WTC11 (cell line): ENCODE measurements around the gene ZNF680. TPM values are rescaled to one million over a fixed set of nuclear protein-coding genes. Genes with fewer than 3 reads are reported as not detected.

Experiments
- ATAC-seq: fragments of 200-7000 bp; cut with Tn5 transposase; 2 replicates; pipeline ENCODE4 v1.10.0; 2021; ENCODE audit warnings: mild to moderate bottlenecking, moderate library complexity
- CTCF ChIA-PET: fragments of 300-600 bp; sonication (Branson Sonifier 250); formaldehyde crosslinking; loops from one replicate; lab custom pipeline; 2021; ENCODE audit warnings: antibody characterized with exemption; lab: Charles Lee
- POLR2A ChIA-PET: fragments of 350-600 bp; sonication (Branson Sonifier 250); formaldehyde crosslinking; loops from one replicate; lab custom pipeline; 2021; ENCODE audit warnings: antibody characterized with exemption; lab: Charles Lee
- DNase-seq: peaks from one replicate; pipeline ENCODE4 v3.0.0; 2021; ENCODE audit warnings: low spot score
- H3K27ac Mint-ChIP-seq: 2 replicates; pipeline ENCODE4 v1.8.0; 2021; ENCODE audit warnings: mixed read lengths
- H3K27me3 Mint-ChIP-seq: 2 replicates; pipeline ENCODE4 v1.8.0; 2021; ENCODE audit warnings: low read depth, mild to moderate bottlenecking, moderate library complexity, mixed read lengths
- H3K36me3 Mint-ChIP-seq: 2 replicates; pipeline ENCODE4 v1.8.0; 2021; ENCODE audit warnings: mixed read lengths
- H3K4me1 Mint-ChIP-seq: 2 replicates; pipeline ENCODE4 v1.8.0; 2022; ENCODE audit warnings: mixed read lengths
- H3K4me3 Mint-ChIP-seq: 2 replicates; pipeline ENCODE4 v1.8.0; 2021; ENCODE audit warnings: mild to moderate bottlenecking, moderate library complexity, mixed read lengths
- H3K9me3 Mint-ChIP-seq: 2 replicates; pipeline ENCODE4 v1.8.0; 2021; ENCODE audit warnings: mixed read lengths
- CBFB ChIP-seq: sonication (generic); formaldehyde crosslinking; IDR thresholded peaks from 2 replicates; pipeline ENCODE4 v1.8.1; 2022; ENCODE audit warnings: mild to moderate bottlenecking, low read depth, missing genetic modification reagents
- CREM ChIP-seq: sonication (generic); formaldehyde crosslinking; IDR thresholded peaks from 2 replicates; pipeline ENCODE4 v1.8.1; 2022; ENCODE audit warnings: mild to moderate bottlenecking, missing genetic modification reagents, moderate library complexity
- FOXK1 ChIP-seq: sonication (generic); formaldehyde crosslinking; IDR thresholded peaks from 2 replicates; pipeline ENCODE4 v1.8.0; 2022; ENCODE audit warnings: mild to moderate bottlenecking, moderate library complexity, missing genetic modification reagents
- GRHL2 ChIP-seq: fragments of 250-450 bp; sonication (Bioruptor Pico); IDR thresholded peaks from 2 replicates; pipeline ENCODE4 v1.8.0; 2022; ENCODE audit warnings: mild to moderate bottlenecking, moderate library complexity; ENCODE audit not compliant: insufficient replicate concordance, severe bottlenecking
- NR1H2 ChIP-seq: sonication (generic); formaldehyde crosslinking; IDR thresholded peaks from 2 replicates; pipeline ENCODE4 v1.9.0; 2021; ENCODE audit warnings: mild to moderate bottlenecking, moderate library complexity, missing genetic modification reagents
- NR2C2 ChIP-seq: sonication (generic); formaldehyde crosslinking; IDR thresholded peaks from 2 replicates; pipeline ENCODE4 v1.8.0; 2022; ENCODE audit warnings: mild to moderate bottlenecking, missing genetic modification reagents
- SMAD3 ChIP-seq: sonication (generic); formaldehyde crosslinking; IDR thresholded peaks from 2 replicates; pipeline ENCODE4 v1.8.0; 2022; ENCODE audit warnings: missing genetic modification reagents, mild to moderate bottlenecking, borderline replicate concordance
- SOX15 ChIP-seq: fragments of 250-450 bp; sonication (Bioruptor Pico); IDR thresholded peaks from 2 replicates; pipeline ENCODE4 v1.9.0; 2021; ENCODE audit warnings: mild to moderate bottlenecking
- TCF7 ChIP-seq: sonication (generic); formaldehyde crosslinking; IDR thresholded peaks from 2 replicates; pipeline ENCODE4 v1.8.0; 2022; ENCODE audit warnings: mild to moderate bottlenecking, low read depth, missing genetic modification reagents, moderate library complexity
- TEAD1 ChIP-seq: sonication (generic); formaldehyde crosslinking; IDR thresholded peaks from 2 replicates; pipeline ENCODE4 v1.8.0; 2022; ENCODE audit warnings: mild to moderate bottlenecking, missing genetic modification reagents
- USF2 ChIP-seq: sonication (generic); formaldehyde crosslinking; IDR thresholded peaks from 2 replicates; pipeline ENCODE4 v1.8.1; 2023; ENCODE audit warnings: mild to moderate bottlenecking, missing genetic modification reagents, moderate library complexity
- ZBTB21 ChIP-seq: sonication (generic); formaldehyde crosslinking; IDR thresholded peaks from 2 replicates; pipeline ENCODE4 v1.8.1; 2023; ENCODE audit warnings: mild to moderate bottlenecking, missing genetic modification reagents, borderline replicate concordance
- ZNF138 ChIP-seq: sonication (generic); formaldehyde crosslinking; conservative IDR thresholded peaks from 2 replicates; pipeline ENCODE4 v1.8.1; 2022; ENCODE audit warnings: mild to moderate bottlenecking, moderate library complexity, missing genetic modification reagents
- ZNF396 ChIP-seq: fragments of 250-450 bp; sonication (Bioruptor Pico); IDR thresholded peaks from 2 replicates; pipeline ENCODE4 v1.8.0; 2021; ENCODE audit warnings: mild to moderate bottlenecking, moderate library complexity, borderline replicate concordance
- total RNA-seq: library from RNA; stranded (reverse); gene quantifications from 3 replicates; pipeline ENCODE4 v1.2.3, GENCODE V29; 2021
- TF ChIP-seq, protein P1 (sequence below): sonication (generic); formaldehyde crosslinking; IDR thresholded peaks from 2 replicates; pipeline ENCODE4 v1.8.0; 2023; ENCODE audit warnings: mild to moderate bottlenecking, missing genetic modification reagents
- TF ChIP-seq, protein P2 (sequence below): sonication (generic); formaldehyde crosslinking; IDR thresholded peaks from 2 replicates; pipeline ENCODE4 v1.8.1; 2023; ENCODE audit warnings: mild to moderate bottlenecking, missing genetic modification reagents, borderline replicate concordance
- TF ChIP-seq, protein P3 (sequence below): fragments of 250-450 bp; sonication (Bioruptor Pico); IDR thresholded peaks from 2 replicates; pipeline ENCODE4 v1.9.0; 2021; ENCODE audit warnings: mild to moderate bottlenecking
- TF ChIP-seq, protein P4 (sequence below): sonication (generic); formaldehyde crosslinking; IDR thresholded peaks from 2 replicates; pipeline ENCODE4 v1.8.1; 2022; ENCODE audit warnings: low read depth, mild to moderate bottlenecking, moderate library complexity, missing genetic modification reagents, borderline replicate concordance
- TF ChIP-seq, protein P5 (sequence below): sonication (generic); formaldehyde crosslinking; IDR thresholded peaks from 2 replicates; pipeline ENCODE4 v1.8.1; 2023; ENCODE audit warnings: mild to moderate bottlenecking, missing genetic modification reagents
- TF ChIP-seq, protein P6 (sequence below): fragments of 250-450 bp; sonication (Bioruptor Pico); IDR thresholded peaks from 2 replicates; pipeline ENCODE4 v1.8.0; 2021; ENCODE audit warnings: mild to moderate bottlenecking

ZNF680 gene
- total RNA-seq, 1 experiment from 2014 or later = 13.9 TPM

GRCh38 chr7:64610997-64611396, 48.1 kb upstream of the ZNF680 start:
- POLR2A ChIA-PET = no interaction called here
- H3K4me3 Mint-ChIP-seq = no peak overlapping the region
- no peak overlapping the region for H3K27ac Mint-ChIP-seq
- peaks cover 76% of the 10 kb centered on the region for H3K9me3 Mint-ChIP-seq
- CTCF ChIA-PET = no interaction called here
- ATAC-seq (no peak), DNase-seq (no peak)
- peaks cover 4% of the 10 kb centered on the region for H3K27me3 Mint-ChIP-seq
- no peak for TF ChIP-seq CREM (CRISPR knock-in tag)
- TF ChIP-seq TCF7 (CRISPR knock-in tag) = no peak
- no peak for TF ChIP-seq FOXK1 (CRISPR knock-in tag)
- TF ChIP-seq GRHL2 (CRISPR knock-in tag) = no peak
- no peak for TF ChIP-seq USF2
- TF ChIP-seq, protein P1, sequence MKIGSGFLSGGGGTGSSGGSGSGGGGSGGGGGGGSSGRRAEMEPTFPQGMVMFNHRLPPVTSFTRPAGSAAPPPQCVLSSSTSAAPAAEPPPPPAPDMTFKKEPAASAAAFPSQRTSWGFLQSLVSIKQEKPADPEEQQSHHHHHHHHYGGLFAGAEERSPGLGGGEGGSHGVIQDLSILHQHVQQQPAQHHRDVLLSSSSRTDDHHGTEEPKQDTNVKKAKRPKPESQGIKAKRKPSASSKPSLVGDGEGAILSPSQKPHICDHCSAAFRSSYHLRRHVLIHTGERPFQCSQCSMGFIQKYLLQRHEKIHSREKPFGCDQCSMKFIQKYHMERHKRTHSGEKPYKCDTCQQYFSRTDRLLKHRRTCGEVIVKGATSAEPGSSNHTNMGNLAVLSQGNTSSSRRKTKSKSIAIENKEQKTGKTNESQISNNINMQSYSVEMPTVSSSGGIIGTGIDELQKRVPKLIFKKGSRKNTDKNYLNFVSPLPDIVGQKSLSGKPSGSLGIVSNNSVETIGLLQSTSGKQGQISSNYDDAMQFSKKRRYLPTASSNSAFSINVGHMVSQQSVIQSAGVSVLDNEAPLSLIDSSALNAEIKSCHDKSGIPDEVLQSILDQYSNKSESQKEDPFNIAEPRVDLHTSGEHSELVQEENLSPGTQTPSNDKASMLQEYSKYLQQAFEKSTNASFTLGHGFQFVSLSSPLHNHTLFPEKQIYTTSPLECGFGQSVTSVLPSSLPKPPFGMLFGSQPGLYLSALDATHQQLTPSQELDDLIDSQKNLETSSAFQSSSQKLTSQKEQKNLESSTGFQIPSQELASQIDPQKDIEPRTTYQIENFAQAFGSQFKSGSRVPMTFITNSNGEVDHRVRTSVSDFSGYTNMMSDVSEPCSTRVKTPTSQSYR (CRISPR knock-in tag) = no peak
- TF ChIP-seq NR2C2 (CRISPR knock-in tag) = no peak
- TF ChIP-seq, protein P2, sequence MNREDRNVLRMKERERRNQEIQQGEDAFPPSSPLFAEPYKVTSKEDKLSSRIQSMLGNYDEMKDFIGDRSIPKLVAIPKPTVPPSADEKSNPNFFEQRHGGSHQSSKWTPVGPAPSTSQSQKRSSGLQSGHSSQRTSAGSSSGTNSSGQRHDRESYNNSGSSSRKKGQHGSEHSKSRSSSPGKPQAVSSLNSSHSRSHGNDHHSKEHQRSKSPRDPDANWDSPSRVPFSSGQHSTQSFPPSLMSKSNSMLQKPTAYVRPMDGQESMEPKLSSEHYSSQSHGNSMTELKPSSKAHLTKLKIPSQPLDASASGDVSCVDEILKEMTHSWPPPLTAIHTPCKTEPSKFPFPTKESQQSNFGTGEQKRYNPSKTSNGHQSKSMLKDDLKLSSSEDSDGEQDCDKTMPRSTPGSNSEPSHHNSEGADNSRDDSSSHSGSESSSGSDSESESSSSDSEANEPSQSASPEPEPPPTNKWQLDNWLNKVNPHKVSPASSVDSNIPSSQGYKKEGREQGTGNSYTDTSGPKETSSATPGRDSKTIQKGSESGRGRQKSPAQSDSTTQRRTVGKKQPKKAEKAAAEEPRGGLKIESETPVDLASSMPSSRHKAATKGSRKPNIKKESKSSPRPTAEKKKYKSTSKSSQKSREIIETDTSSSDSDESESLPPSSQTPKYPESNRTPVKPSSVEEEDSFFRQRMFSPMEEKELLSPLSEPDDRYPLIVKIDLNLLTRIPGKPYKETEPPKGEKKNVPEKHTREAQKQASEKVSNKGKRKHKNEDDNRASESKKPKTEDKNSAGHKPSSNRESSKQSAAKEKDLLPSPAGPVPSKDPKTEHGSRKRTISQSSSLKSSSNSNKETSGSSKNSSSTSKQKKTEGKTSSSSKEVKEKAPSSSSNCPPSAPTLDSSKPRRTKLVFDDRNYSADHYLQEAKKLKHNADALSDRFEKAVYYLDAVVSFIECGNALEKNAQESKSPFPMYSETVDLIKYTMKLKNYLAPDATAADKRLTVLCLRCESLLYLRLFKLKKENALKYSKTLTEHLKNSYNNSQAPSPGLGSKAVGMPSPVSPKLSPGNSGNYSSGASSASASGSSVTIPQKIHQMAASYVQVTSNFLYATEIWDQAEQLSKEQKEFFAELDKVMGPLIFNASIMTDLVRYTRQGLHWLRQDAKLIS (CRISPR knock-in tag) = no peak
- no peak for TF ChIP-seq ZBTB21
- TF ChIP-seq, protein P3, sequence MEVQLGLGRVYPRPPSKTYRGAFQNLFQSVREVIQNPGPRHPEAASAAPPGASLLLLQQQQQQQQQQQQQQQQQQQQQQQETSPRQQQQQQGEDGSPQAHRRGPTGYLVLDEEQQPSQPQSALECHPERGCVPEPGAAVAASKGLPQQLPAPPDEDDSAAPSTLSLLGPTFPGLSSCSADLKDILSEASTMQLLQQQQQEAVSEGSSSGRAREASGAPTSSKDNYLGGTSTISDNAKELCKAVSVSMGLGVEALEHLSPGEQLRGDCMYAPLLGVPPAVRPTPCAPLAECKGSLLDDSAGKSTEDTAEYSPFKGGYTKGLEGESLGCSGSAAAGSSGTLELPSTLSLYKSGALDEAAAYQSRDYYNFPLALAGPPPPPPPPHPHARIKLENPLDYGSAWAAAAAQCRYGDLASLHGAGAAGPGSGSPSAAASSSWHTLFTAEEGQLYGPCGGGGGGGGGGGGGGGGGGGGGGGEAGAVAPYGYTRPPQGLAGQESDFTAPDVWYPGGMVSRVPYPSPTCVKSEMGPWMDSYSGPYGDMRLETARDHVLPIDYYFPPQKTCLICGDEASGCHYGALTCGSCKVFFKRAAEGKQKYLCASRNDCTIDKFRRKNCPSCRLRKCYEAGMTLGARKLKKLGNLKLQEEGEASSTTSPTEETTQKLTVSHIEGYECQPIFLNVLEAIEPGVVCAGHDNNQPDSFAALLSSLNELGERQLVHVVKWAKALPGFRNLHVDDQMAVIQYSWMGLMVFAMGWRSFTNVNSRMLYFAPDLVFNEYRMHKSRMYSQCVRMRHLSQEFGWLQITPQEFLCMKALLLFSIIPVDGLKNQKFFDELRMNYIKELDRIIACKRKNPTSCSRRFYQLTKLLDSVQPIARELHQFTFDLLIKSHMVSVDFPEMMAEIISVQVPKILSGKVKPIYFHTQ = no peak
- no peak for TF ChIP-seq ZNF138
- H3K36me3 Mint-ChIP-seq = peaks cover 88% of the 10 kb centered on the region
- no peaks in the 10 kb centered on the region for H3K4me1 Mint-ChIP-seq

GRCh38 chr7:64608116-64608910, 45.4 kb upstream of the ZNF680 start:
- ATAC-seq (no peak), DNase-seq (no peak)
- H3K27ac Mint-ChIP-seq = no peak overlapping the region
- CTCF ChIA-PET = no interaction called here
- H3K27me3 Mint-ChIP-seq = no peaks in the 10 kb centered on the region; the same call in 1 of the 2 replicates
- peaks cover 88% of the 10 kb centered on the region for H3K36me3 Mint-ChIP-seq
- POLR2A ChIA-PET = no interaction called here
- H3K9me3 Mint-ChIP-seq = peaks cover 74% of the 10 kb centered on the region
- no peaks in the 10 kb centered on the region for H3K4me1 Mint-ChIP-seq
- H3K4me3 Mint-ChIP-seq = no peak overlapping the region
- TF ChIP-seq, protein P4, sequence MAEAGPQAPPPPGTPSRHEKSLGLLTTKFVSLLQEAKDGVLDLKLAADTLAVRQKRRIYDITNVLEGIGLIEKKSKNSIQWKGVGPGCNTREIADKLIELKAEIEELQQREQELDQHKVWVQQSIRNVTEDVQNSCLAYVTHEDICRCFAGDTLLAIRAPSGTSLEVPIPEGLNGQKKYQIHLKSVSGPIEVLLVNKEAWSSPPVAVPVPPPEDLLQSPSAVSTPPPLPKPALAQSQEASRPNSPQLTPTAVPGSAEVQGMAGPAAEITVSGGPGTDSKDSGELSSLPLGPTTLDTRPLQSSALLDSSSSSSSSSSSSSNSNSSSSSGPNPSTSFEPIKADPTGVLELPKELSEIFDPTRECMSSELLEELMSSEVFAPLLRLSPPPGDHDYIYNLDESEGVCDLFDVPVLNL (CRISPR knock-in tag) = no peak
- TF ChIP-seq CBFB (CRISPR knock-in tag) (no peak), SOX15 (CRISPR knock-in tag) (no peak), ZNF396 (no peak), TEAD1 (CRISPR knock-in tag) (no peak), NR1H2 (no peak), NR2C2 (CRISPR knock-in tag) (no peak), SMAD3 (CRISPR knock-in tag) (no peak)
- TF ChIP-seq, protein P5, sequence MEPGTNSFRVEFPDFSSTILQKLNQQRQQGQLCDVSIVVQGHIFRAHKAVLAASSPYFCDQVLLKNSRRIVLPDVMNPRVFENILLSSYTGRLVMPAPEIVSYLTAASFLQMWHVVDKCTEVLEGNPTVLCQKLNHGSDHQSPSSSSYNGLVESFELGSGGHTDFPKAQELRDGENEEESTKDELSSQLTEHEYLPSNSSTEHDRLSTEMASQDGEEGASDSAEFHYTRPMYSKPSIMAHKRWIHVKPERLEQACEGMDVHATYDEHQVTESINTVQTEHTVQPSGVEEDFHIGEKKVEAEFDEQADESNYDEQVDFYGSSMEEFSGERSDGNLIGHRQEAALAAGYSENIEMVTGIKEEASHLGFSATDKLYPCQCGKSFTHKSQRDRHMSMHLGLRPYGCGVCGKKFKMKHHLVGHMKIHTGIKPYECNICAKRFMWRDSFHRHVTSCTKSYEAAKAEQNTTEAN (CRISPR knock-in tag) = no peak
- TF ChIP-seq, protein P6, sequence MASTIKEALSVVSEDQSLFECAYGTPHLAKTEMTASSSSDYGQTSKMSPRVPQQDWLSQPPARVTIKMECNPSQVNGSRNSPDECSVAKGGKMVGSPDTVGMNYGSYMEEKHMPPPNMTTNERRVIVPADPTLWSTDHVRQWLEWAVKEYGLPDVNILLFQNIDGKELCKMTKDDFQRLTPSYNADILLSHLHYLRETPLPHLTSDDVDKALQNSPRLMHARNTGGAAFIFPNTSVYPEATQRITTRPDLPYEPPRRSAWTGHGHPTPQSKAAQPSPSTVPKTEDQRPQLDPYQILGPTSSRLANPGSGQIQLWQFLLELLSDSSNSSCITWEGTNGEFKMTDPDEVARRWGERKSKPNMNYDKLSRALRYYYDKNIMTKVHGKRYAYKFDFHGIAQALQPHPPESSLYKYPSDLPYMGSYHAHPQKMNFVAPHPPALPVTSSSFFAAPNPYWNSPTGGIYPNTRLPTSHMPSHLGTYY (CRISPR knock-in tag) = no peak
